Fibroblast of mammary gland (primary cell): ENCODE results near the gene FAM209B.
A peak's percentile ranks its signal among the peaks of the same experiment; 100 is the strongest.

ENCODE experiments used
- DNase-seq: peaks from one replicate; pipeline ENCODE4 v3.0.0-alpha.2; 2010; ENCODE audit warnings: low read depth
- H3K4me3 ChIP-seq: 2 replicates; pipeline ENCODE4 v1.5.1; 2011; ENCODE audit warnings: low read depth, mild to moderate bottlenecking, low read length, moderate library complexity; ENCODE audit not compliant: control insufficient read depth
- TF ChIP-seq, protein P1 (sequence below): conservative IDR thresholded peaks from 2 replicates; pipeline ENCODE4 v1.5.1; 2011; ENCODE audit warnings: low read depth, low read length, inconsistent platforms; ENCODE audit not compliant: control insufficient read depth, insufficient read depth

FAM209B gene

DNA sequence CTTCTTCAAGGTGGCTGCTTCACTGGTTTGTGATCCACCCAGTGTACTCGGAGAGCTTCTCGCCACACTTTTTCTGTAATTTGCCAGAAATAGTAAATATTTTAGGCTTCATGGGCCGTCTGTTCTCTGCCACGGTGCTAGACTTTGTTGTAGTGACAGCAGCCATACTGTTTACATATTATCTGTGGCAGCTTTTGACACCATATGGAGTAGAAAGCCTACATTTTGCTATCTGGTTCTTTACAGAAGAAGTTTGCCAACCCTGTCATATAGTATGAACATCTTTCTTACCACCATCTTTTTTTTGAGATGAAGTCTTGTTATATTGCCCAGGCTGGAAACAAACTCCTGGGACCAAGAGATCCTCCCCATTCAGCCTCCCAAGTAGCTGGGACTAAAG, 32.5 kb downstream of the FAM209B start:
- TF ChIP-seq, protein P1, sequence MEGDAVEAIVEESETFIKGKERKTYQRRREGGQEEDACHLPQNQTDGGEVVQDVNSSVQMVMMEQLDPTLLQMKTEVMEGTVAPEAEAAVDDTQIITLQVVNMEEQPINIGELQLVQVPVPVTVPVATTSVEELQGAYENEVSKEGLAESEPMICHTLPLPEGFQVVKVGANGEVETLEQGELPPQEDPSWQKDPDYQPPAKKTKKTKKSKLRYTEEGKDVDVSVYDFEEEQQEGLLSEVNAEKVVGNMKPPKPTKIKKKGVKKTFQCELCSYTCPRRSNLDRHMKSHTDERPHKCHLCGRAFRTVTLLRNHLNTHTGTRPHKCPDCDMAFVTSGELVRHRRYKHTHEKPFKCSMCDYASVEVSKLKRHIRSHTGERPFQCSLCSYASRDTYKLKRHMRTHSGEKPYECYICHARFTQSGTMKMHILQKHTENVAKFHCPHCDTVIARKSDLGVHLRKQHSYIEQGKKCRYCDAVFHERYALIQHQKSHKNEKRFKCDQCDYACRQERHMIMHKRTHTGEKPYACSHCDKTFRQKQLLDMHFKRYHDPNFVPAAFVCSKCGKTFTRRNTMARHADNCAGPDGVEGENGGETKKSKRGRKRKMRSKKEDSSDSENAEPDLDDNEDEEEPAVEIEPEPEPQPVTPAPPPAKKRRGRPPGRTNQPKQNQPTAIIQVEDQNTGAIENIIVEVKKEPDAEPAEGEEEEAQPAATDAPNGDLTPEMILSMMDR: no peak
- H3K4me3 ChIP-seq: no peak overlapping the region
- DNase-seq: no peak

GRCh38 chr20:56566621-56567020, 33.6 kb downstream of the FAM209B start:
- DNase-seq: no peak
- TF ChIP-seq, protein P1: no peak
- no peak overlapping the region for H3K4me3 ChIP-seq

DNA sequence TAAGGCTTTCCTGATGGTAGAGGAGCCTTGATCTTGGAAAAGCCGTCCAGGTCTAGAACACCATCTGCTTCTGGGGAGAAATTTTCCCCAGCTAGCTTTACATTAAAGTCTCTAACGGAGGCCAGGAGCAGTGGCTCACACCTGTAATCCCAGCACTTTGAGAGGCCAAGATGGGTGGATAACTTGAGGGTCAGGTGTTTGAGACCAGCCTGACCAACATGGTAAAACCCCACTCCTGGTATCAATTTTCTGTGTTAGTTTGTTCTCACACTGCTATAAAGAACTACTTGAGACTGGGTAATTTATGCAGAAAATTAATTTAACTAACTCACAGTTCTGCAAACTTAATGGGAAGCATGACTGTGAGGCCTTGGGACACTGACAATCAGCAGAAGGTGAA, 37.8 kb downstream of the FAM209B start:
- H3K4me3 ChIP-seq: no peak overlapping the region
- DNase-seq: no peak
- TF ChIP-seq, protein P1: no peak

DNA sequence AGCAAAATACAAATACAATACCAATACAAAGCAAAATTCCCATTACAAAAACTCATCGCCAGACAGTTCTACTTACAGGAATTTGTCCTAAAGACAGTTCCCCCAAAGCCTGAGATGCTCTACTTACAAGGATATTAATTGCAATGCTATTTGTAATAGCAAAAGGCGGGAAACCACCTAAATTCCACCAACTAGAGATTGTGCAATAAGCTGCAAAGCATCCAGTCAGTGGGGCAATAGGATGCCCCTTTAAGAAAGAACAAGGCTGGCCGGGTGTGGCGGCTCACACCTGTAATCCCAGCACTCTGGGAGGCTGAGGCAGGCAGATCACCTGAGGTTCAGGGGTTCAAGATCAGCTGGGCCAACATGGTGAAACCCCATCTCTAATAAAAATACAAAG, 39.1 kb downstream of the FAM209B start:
- TF ChIP-seq, protein P1: no peak
- no peak for DNase-seq
- H3K4me3 ChIP-seq: no peak overlapping the region

- TF ChIP-seq, protein P1: no peak
- no peak overlapping the region for H3K4me3 ChIP-seq
- no peak for DNase-seq
Measured at GRCh38 chr20:56573986-56574385, 40.9 kb downstream of the FAM209B start.

GRCh38 chr20:56574531-56575142, 41.6 kb downstream of the FAM209B start:
- H3K4me3 ChIP-seq: no peak overlapping the region
- DNase-seq: peak; percentile 35
- TF ChIP-seq, protein P1: no peak

DNA sequence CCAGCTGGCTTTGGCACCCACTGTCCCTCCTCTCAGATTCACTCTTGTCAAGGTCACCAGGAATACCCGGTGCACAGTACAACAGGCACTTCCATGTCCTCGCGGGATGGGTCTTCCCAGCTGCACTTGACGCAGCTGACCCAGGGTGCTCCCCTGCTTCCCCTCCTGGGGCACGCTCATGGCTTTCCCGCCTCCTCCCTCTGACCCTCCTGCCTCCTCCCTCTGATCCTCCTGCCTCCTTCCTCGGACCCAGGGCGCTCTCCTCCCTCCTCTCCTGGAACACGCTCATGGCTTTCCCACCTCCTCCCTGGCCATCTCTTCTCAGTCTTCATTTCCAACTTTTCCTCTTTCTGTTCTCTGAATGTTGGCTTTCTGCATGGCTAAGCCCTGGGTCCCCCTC, 42.1 kb downstream of the FAM209B start:
- TF ChIP-seq, protein P1: no peak
- DNase-seq: no peak
- no peak overlapping the region for H3K4me3 ChIP-seq
